RWPE2 (cell line): ENCODE measurements around the gene DENND6B.

Source experiments
- ATAC-seq: fragments of 200-7000 bp; cut with Tn5 transposase; 3 replicates; pipeline ENCODE4 v1.9.1; 2021; ENCODE audit warnings: low read depth
- DNase-seq: peaks from one replicate; pipeline ENCODE4 v3.0.0-alpha.2; 2020; ENCODE audit warnings: low spot score
- H3K27ac ChIP-seq: fragments of 450-650 bp; 2 replicates; pipeline ENCODE4 v1.5.1; 2017; ENCODE audit warnings: mild to moderate bottlenecking; ENCODE audit not compliant: poor library complexity, severe bottlenecking
- H3K27me3 ChIP-seq: fragments of 250-450 bp; sonication (Bioruptor Pico); 2 replicates; pipeline ENCODE4 v1.5.1; 2021; ENCODE audit warnings: mild to moderate bottlenecking, moderate library complexity; ENCODE audit not compliant: insufficient read depth, poor library complexity, severe bottlenecking
- H3K36me3 ChIP-seq: fragments of 250-450 bp; sonication (Bioruptor Pico); 2 replicates; pipeline ENCODE4 v1.5.1; 2020; ENCODE audit warnings: low read depth, mild to moderate bottlenecking, moderate library complexity
- H3K4me1 ChIP-seq: fragments of 250-450 bp; sonication (Bioruptor Pico); 2 replicates; pipeline ENCODE4 v1.5.1; 2021; ENCODE audit warnings: mild to moderate bottlenecking, moderate library complexity; ENCODE audit not compliant: insufficient read depth, poor library complexity, severe bottlenecking
- H3K4me3 ChIP-seq: fragments of 250-450 bp; sonication (Bioruptor Pico); 2 replicates; pipeline ENCODE4 v1.5.1; 2021; ENCODE audit warnings: mild to moderate bottlenecking, moderate library complexity; ENCODE audit not compliant: severe bottlenecking
- H3K9me3 ChIP-seq: fragments of 250-450 bp; sonication (Bioruptor Pico); 2 replicates; pipeline ENCODE4 v1.5.1; 2021; ENCODE audit warnings: mild to moderate bottlenecking, moderate library complexity; ENCODE audit not compliant: severe bottlenecking
- TF ChIP-seq, protein P1 (sequence below): fragments of 450-650 bp; IDR thresholded peaks from one replicate; pipeline ENCODE4 v1.5.1; 2017; ENCODE audit warnings: mild to moderate bottlenecking, moderate library complexity; ENCODE audit not compliant: poor library complexity, severe bottlenecking

DENND6B gene

GRCh38 chr22:50264946-50265669 is 61.7 kb downstream of the DENND6B start:
- TF ChIP-seq, protein P1, sequence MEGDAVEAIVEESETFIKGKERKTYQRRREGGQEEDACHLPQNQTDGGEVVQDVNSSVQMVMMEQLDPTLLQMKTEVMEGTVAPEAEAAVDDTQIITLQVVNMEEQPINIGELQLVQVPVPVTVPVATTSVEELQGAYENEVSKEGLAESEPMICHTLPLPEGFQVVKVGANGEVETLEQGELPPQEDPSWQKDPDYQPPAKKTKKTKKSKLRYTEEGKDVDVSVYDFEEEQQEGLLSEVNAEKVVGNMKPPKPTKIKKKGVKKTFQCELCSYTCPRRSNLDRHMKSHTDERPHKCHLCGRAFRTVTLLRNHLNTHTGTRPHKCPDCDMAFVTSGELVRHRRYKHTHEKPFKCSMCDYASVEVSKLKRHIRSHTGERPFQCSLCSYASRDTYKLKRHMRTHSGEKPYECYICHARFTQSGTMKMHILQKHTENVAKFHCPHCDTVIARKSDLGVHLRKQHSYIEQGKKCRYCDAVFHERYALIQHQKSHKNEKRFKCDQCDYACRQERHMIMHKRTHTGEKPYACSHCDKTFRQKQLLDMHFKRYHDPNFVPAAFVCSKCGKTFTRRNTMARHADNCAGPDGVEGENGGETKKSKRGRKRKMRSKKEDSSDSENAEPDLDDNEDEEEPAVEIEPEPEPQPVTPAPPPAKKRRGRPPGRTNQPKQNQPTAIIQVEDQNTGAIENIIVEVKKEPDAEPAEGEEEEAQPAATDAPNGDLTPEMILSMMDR, result no peak
- Histone ChIP-seq H3K27ac (no peak overlapping the region), H3K4me3 (no peak overlapping the region), H3K36me3 (no peaks in the 10 kb centered on the region), H3K9me3 (no peaks in the 10 kb centered on the region), H3K4me1 (peaks cover 18% of the 10 kb centered on the region), H3K27me3 (no peaks in the 10 kb centered on the region)
- DNase-seq (no peak), ATAC-seq (no peak)

DNA sequence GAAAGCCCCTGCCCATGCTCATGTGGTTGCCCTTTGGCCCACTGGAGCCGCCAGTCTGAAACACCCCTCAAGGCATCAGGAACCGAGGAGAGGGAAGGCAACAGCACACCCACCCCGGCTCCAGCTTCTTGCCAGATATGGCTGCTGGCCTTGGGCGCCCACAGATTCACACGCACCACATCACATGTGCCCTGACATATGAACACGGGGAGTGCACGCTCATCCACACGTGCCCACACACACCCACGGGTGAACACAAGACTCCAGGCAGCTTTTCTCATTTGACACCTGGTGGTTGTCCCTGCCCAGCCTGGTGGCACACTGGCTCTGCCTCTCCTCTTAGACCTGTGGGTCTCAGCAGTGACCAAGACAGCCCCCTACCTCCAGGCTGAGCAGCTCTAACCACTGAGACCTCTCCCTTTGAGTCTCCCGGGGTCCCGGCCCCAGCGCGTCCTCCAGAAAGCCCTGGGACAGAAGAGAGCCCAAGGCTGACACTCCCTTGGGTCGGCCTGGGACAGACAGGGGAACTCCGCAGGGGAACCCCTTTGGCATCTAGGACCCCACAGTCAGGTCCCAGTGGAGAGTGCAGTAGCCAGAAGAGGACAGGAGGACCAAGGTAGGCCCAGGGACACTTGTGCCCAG is 62.6 kb downstream of the DENND6B start:
- H3K27me3 ChIP-seq, result no peaks in the 10 kb centered on the region
- H3K4me1 ChIP-seq, result peaks cover 18% of the 10 kb centered on the region
- no peak overlapping the region for H3K27ac ChIP-seq
- H3K36me3 ChIP-seq, result no peaks in the 10 kb centered on the region
- H3K9me3 ChIP-seq, result no peaks in the 10 kb centered on the region
- ATAC-seq (no peak), DNase-seq (no peak)
- TF ChIP-seq, protein P1, result no peak
- H3K4me3 ChIP-seq, result no peak overlapping the region

DNA sequence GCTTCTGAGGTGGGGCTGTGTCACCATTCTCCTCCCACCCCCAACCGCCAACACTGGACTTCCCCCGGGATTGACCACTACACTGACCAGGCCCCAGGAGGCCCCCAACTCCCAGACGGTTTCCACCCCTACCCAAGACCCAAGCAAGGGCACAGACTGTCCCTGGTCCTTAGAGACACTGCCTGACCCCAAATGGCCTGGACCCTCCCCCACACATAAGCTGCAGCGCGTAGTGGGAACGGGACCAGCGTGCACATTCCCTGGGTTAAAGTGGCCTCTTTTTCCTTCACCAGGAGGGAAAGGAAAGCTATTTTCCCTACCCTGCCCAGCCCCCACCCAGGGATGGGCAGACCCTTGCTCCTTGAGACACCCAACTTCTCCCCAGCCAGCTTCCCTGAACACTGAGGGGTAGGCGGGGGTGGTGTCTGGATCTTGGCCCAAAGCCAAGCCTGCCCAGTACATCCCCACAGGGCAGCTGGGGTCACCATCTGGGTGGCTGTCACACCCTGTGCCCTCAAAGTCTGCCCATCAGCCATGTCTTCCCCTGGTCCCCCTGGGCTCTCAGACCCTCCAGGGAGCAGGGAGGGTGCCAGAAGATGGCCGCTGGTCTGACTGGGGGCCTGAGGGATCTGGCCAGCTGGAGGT is 63.7 kb downstream of the DENND6B start:
- Histone ChIP-seq H3K9me3 (no peaks in the 10 kb centered on the region), H3K27me3 (no peaks in the 10 kb centered on the region), H3K4me3 (no peak overlapping the region), H3K4me1 (peaks cover 11% of the 10 kb centered on the region), H3K27ac (peak overlapping the region; percentile 70), H3K36me3 (no peaks in the 10 kb centered on the region)
- TF ChIP-seq, protein P1, result no peak
- DNase-seq (no peak), ATAC-seq (no peak)

GRCh38 chr22:50262460-50262911 is 64.3 kb downstream of the DENND6B start:
- no peaks in the 10 kb centered on the region for H3K27me3 ChIP-seq
- no peak overlapping the region for H3K4me3 ChIP-seq
- DNase-seq, result no peak
- peak overlapping the region; percentile 70 for H3K27ac ChIP-seq
- H3K36me3 ChIP-seq, result no peaks in the 10 kb centered on the region
- H3K9me3 ChIP-seq, result no peaks in the 10 kb centered on the region
- H3K4me1 ChIP-seq, result peaks cover 11% of the 10 kb centered on the region
- peak; percentile 73 for ATAC-seq
- TF ChIP-seq, protein P1, result no peak
